Left lung (tissue), 10 donors: ENCODE data around the gene RBFOX1. TPM values are rescaled to one million over a fixed set of nuclear protein-coding genes. Genes with fewer than 3 reads are reported as not detected.

Source experiments
- ATAC-seq: fragments of 200-7000 bp; cut with Tn5 transposase; one replicate; pipeline ENCODE4 v1.9.1; 2020; ENCODE audit warnings: moderate library complexity
- DNase-seq, 4 donors: peaks; one replicate each; pipeline ENCODE4 v3.0.0-alpha.2; 2013 to 2020
- H3K27ac ChIP-seq, 2 donors: fragments of 200-600 bp; sonication (generic) in 1 of 2; one replicate each; pipeline versions ENCODE4 v1.5.0 to v1.8.0; 2020 to 2021
- H3K27me3 ChIP-seq, 2 donors: fragments of 200-600 bp; sonication (generic) in 1 of 2; one replicate each; pipeline versions ENCODE4 v1.5.0 to v1.8.0; 2020 to 2021
- H3K36me3 ChIP-seq, 2 donors: fragments of 200-600 bp; sonication (generic) in 1 of 2; one replicate each; pipeline versions ENCODE4 v1.5.0 to v1.8.0; 2020 to 2021
- H3K4me1 ChIP-seq, 2 donors: fragments of 200-600 bp; one replicate each; pipeline ENCODE4 v1.8.0; 2021
- H3K4me3 ChIP-seq, 2 donors: fragments of 200-600 bp; sonication (generic) in 1 of 2; one replicate each; pipeline versions ENCODE4 v1.5.0 to v1.8.0; 2020 to 2021; ENCODE audit warnings: mild to moderate bottlenecking in 1 of 2
- H3K9me3 ChIP-seq, 2 donors: fragments of 200-600 bp; sonication (generic) in 1 of 2; one replicate each; pipeline versions ENCODE4 v1.5.0 to v1.8.0; 2020 to 2021
- intact Hi-C, 2 donors: fragments of 100-400 bp; cut with DNase I; formaldehyde crosslinking; loops; one replicate each; pipeline versions ENCODE4 v1.11.2 to v1.14.2; 2022
- polyA plus RNA-seq, 6 donors: library from polyadenylated mRNA; unstranded; fragments of 120-200 nt; gene quantifications; one replicate each; pipeline ENCODE4 v1.2.1, GENCODE V29; 2013; ENCODE audit not compliant: insufficient read length in 6 of 6
- total RNA-seq, 2 donors: library from RNA; stranded (reverse); fragmentation: NEBNext Ultra II Directional; extraction: Animal tissue kit (Norgen Biotek cat#: 25700); gene quantifications; one replicate each; pipeline ENCODE4 v1.2.1, GENCODE V29; 2021
- TF ChIP-seq, protein P1 (sequence below), 2 donors: fragments of 200-600 bp; sonication (generic) in 1 of 2; IDR thresholded peaks; one replicate each; pipeline versions ENCODE4 v1.5.0 to v1.8.0; 2021; ENCODE audit warnings: antibody characterized with exemption in 2 of 2
- donor health status: DM: no; HTN: yes; CAD: no.
- donor health status: DM: no; HTN: no; CAD: no.

Gene RBFOX1
- total and polyA plus RNA-seq, 8 donors, result 0.41 to 1.7 (median 0.91) TPM; not detected in 2

DNA sequence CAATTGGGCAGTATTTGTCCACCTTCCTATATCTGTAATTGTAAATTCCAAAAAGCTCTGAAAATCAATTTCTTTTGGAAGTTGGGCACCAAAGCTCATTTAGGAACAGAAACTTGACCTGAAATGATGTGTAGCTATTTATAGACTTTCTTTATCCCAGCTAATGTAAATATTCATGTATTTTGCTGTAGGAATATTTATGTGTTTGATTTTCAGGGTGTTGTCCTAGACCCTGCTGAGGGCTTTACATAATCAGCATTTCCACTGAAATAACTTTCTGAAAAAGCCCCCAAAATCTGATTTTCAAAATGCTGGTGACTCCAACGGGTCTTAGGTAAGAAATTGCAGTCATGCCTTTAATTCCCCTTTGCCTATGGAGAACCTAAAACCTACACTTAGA is 4.1 kb downstream of the RBFOX1 start:
- ATAC-seq (no peak), DNase-seq (no peak)
- TF ChIP-seq, protein P1, sequence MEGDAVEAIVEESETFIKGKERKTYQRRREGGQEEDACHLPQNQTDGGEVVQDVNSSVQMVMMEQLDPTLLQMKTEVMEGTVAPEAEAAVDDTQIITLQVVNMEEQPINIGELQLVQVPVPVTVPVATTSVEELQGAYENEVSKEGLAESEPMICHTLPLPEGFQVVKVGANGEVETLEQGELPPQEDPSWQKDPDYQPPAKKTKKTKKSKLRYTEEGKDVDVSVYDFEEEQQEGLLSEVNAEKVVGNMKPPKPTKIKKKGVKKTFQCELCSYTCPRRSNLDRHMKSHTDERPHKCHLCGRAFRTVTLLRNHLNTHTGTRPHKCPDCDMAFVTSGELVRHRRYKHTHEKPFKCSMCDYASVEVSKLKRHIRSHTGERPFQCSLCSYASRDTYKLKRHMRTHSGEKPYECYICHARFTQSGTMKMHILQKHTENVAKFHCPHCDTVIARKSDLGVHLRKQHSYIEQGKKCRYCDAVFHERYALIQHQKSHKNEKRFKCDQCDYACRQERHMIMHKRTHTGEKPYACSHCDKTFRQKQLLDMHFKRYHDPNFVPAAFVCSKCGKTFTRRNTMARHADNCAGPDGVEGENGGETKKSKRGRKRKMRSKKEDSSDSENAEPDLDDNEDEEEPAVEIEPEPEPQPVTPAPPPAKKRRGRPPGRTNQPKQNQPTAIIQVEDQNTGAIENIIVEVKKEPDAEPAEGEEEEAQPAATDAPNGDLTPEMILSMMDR (IDR thresholded peaks at IDR 0.05), result no peak
- H3K27ac ChIP-seq, result no peak overlapping the region
- no peaks in the 10 kb centered on the region for H3K4me1 ChIP-seq
- no peaks in the 10 kb centered on the region for H3K27me3 ChIP-seq
- no peaks in the 10 kb centered on the region for H3K36me3 ChIP-seq
- no peaks in the 10 kb centered on the region for H3K9me3 ChIP-seq
- no peak overlapping the region for H3K4me3 ChIP-seq
- intact Hi-C loops, result no loop called here

DNA sequence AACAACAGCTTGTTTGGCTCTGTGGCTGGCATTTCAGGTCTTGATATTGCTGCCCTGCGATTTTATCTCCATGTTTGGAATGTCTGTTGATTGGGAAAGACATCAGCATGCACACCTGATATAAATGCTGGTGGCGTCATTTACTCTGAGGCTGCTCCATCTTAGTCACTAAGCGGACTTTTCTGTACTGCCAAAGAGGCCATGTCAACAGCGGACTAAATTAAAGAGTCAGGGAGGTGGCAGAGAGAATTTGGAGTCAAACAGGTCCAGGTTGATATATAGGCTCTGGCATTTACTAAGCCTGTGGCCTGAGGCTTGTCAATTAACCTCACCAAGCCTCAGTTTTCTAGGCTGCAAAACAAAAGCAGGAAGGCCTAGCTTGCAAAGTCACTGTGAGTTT is 6.2 kb downstream of the RBFOX1 start:
- Histone ChIP-seq H3K4me3 (no peak overlapping the region), H3K27ac (no peak overlapping the region), H3K27me3 (no peaks in the 10 kb centered on the region), H3K9me3 (no peaks in the 10 kb centered on the region), H3K36me3 (no peaks in the 10 kb centered on the region), H3K4me1 (no peaks in the 10 kb centered on the region)
- ATAC-seq (no peak), DNase-seq (no peak)
- intact Hi-C loops, result no loop called here
- TF ChIP-seq, protein P1 (IDR thresholded peaks at IDR 0.05), result no peak

DNA sequence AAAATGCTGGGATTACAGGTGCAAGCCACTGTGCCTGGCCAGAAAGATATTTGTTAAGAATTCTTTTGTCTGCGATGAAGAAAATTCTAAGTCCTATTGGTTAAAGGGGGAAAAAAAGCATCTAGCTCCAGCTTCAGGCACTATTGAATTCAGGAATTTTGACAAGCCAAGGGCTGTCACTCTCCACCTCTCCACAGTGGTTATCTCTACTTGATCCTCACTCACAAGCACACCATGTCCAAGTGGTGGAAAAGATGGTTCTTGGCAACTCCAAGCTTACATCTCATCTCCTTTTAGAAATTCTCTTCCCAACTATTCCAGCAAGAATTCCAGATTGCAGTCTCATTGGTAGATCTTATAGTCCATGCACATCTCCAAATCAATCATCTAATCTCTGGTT is 7.1 kb downstream of the RBFOX1 start:
- TF ChIP-seq, protein P1 (IDR thresholded peaks at IDR 0.05), result no peak
- DNase-seq (no peak), ATAC-seq (no peak)
- Histone ChIP-seq H3K27me3 (no peaks in the 10 kb centered on the region), H3K9me3 (no peaks in the 10 kb centered on the region), H3K27ac (no peak overlapping the region), H3K4me1 (no peaks in the 10 kb centered on the region), H3K4me3 (no peak overlapping the region), H3K36me3 (no peaks in the 10 kb centered on the region)
- intact Hi-C loops, result no loop called here

DNA sequence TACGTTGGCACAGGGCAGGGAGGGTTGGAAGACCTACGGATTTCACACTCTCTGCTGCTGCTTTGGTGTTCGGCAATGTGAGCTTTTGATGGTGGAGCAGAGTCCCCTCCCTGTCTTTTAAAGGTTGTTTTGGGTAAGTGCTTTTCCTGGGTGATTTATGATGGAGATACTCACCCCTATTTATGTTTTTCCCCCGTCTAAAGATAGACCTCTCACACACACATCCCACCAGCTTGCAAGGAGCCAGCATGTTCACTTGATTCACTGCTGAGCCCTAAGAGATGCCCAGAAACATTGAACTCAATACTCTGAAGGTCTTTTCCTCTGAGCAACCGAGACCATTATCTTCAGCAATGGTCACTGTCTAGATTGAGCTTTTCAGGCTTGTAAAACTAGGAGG is 8.3 kb downstream of the RBFOX1 start:
- Histone ChIP-seq H3K36me3 (no peaks in the 10 kb centered on the region), H3K27ac (no peak overlapping the region), H3K4me3 (no peak overlapping the region), H3K27me3 (no peaks in the 10 kb centered on the region), H3K9me3 (no peaks in the 10 kb centered on the region), H3K4me1 (no peaks in the 10 kb centered on the region)
- TF ChIP-seq, protein P1 (IDR thresholded peaks at IDR 0.05), result no peak
- intact Hi-C loops, result no loop called here
- DNase-seq (no peak), ATAC-seq (no peak)

DNA sequence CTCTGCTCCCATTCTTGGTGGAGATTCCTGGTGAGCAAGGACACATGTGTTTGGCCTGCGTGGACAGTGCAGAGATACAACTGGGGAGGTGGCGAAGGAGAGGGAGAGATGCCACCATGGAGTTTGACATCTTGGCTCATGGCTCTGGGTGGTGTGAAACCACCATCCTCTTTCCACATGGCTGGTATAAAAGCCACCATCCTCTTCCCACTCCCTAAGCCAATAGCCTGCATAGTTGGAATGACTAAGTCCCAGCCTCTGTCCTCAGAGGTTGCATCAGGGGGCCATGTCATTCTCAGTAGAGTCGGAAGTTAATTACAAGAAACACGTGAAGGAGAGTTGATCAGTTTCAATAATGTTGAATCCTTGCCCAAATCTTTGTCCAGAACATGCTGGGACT is 10.0 kb downstream of the RBFOX1 start:
- intact Hi-C loops, result no loop called here
- Histone ChIP-seq H3K4me3 (no peak overlapping the region), H3K9me3 (no peaks in the 10 kb centered on the region), H3K4me1 (no peaks in the 10 kb centered on the region), H3K27ac (no peak overlapping the region), H3K36me3 (no peaks in the 10 kb centered on the region), H3K27me3 (no peaks in the 10 kb centered on the region)
- ATAC-seq (no peak), DNase-seq (no peak)
- TF ChIP-seq, protein P1 (IDR thresholded peaks at IDR 0.05), result no peak
